WTC11 (cell line): ENCODE data around the gene FRMD5. TPM values are rescaled to one million over a fixed set of nuclear protein-coding genes. Genes with fewer than 3 reads are reported as not detected.

Source experiments
- ATAC-seq: fragments of 200-7000 bp; cut with Tn5 transposase; 2 replicates; pipeline ENCODE4 v1.10.0; 2021; ENCODE audit warnings: mild to moderate bottlenecking, moderate library complexity
- CTCF ChIA-PET: fragments of 300-600 bp; sonication (Branson Sonifier 250); formaldehyde crosslinking; loops from one replicate; lab custom pipeline; 2021; ENCODE audit warnings: antibody characterized with exemption; lab: Charles Lee
- POLR2A ChIA-PET: fragments of 350-600 bp; sonication (Branson Sonifier 250); formaldehyde crosslinking; loops from one replicate; lab custom pipeline; 2021; ENCODE audit warnings: antibody characterized with exemption; lab: Charles Lee
- DNase-seq: peaks from one replicate; pipeline ENCODE4 v3.0.0; 2021; ENCODE audit warnings: low spot score
- H3K27ac Mint-ChIP-seq: 2 replicates; pipeline ENCODE4 v1.8.0; 2021; ENCODE audit warnings: mixed read lengths
- H3K27me3 Mint-ChIP-seq: 2 replicates; pipeline ENCODE4 v1.8.0; 2021; ENCODE audit warnings: low read depth, mild to moderate bottlenecking, moderate library complexity, mixed read lengths
- H3K36me3 Mint-ChIP-seq: 2 replicates; pipeline ENCODE4 v1.8.0; 2021; ENCODE audit warnings: mixed read lengths
- H3K4me1 Mint-ChIP-seq: 2 replicates; pipeline ENCODE4 v1.8.0; 2022; ENCODE audit warnings: mixed read lengths
- H3K4me3 Mint-ChIP-seq: 2 replicates; pipeline ENCODE4 v1.8.0; 2021; ENCODE audit warnings: mild to moderate bottlenecking, moderate library complexity, mixed read lengths
- H3K9me3 Mint-ChIP-seq: 2 replicates; pipeline ENCODE4 v1.8.0; 2021; ENCODE audit warnings: mixed read lengths
- CBFB ChIP-seq: sonication (generic); formaldehyde crosslinking; IDR thresholded peaks from 2 replicates; pipeline ENCODE4 v1.8.1; 2022; ENCODE audit warnings: mild to moderate bottlenecking, low read depth, missing genetic modification reagents
- ESRRA ChIP-seq: sonication (generic); formaldehyde crosslinking; IDR thresholded peaks from 2 replicates; pipeline ENCODE4 v1.8.1; 2022; ENCODE audit warnings: mild to moderate bottlenecking, missing genetic modification reagents, borderline replicate concordance
- GABPB1 ChIP-seq: sonication (generic); formaldehyde crosslinking; IDR thresholded peaks from 2 replicates; pipeline ENCODE4 v1.8.1; 2023; ENCODE audit warnings: mild to moderate bottlenecking, missing genetic modification reagents
- IRF2 ChIP-seq: sonication (generic); formaldehyde crosslinking; IDR thresholded peaks from 2 replicates; pipeline ENCODE4 v1.8.0; 2022; ENCODE audit warnings: low read depth, missing genetic modification reagents, borderline replicate concordance
- MXD4 ChIP-seq: fragments of 250-450 bp; sonication (Bioruptor Pico); IDR thresholded peaks from 2 replicates; pipeline ENCODE4 v1.8.0; 2021; ENCODE audit warnings: mild to moderate bottlenecking, moderate library complexity, borderline replicate concordance
- MYBL2 ChIP-seq: sonication (generic); formaldehyde crosslinking; IDR thresholded peaks from 2 replicates; pipeline ENCODE4 v1.8.1; 2023; ENCODE audit warnings: mild to moderate bottlenecking, moderate library complexity, missing genetic modification reagents
- NFATC4 ChIP-seq: fragments of 250-450 bp; sonication (Bioruptor Pico); IDR thresholded peaks from 2 replicates; pipeline ENCODE4 v1.9.0; 2021; ENCODE audit warnings: mild to moderate bottlenecking
- NFYB ChIP-seq: sonication (generic); formaldehyde crosslinking; conservative IDR thresholded peaks from 2 replicates; pipeline ENCODE4 v1.8.0; 2022; ENCODE audit warnings: low read depth, missing genetic modification reagents
- NR1H2 ChIP-seq: sonication (generic); formaldehyde crosslinking; IDR thresholded peaks from 2 replicates; pipeline ENCODE4 v1.9.0; 2021; ENCODE audit warnings: mild to moderate bottlenecking, moderate library complexity, missing genetic modification reagents
- OVOL2 ChIP-seq: fragments of 250-450 bp; sonication (Bioruptor Pico); IDR thresholded peaks from 2 replicates; pipeline ENCODE4 v1.9.0; 2021; ENCODE audit warnings: mild to moderate bottlenecking, borderline replicate concordance
- SP1 ChIP-seq: sonication (generic); formaldehyde crosslinking; conservative IDR thresholded peaks from 2 replicates; pipeline ENCODE4 v1.8.1; 2022; ENCODE audit warnings: missing genetic modification reagents
- TEAD4 ChIP-seq: sonication (generic); formaldehyde crosslinking; IDR thresholded peaks from 2 replicates; pipeline ENCODE4 v1.8.0; 2022; ENCODE audit warnings: mild to moderate bottlenecking, missing genetic modification reagents
- ZNF219 ChIP-seq: sonication (generic); formaldehyde crosslinking; IDR thresholded peaks from 2 replicates; pipeline ENCODE4 v1.8.0; 2023; ENCODE audit warnings: missing genetic modification reagents, mild to moderate bottlenecking, borderline replicate concordance
- ZNF396 ChIP-seq: fragments of 250-450 bp; sonication (Bioruptor Pico); IDR thresholded peaks from 2 replicates; pipeline ENCODE4 v1.8.0; 2021; ENCODE audit warnings: mild to moderate bottlenecking, moderate library complexity, borderline replicate concordance
- total RNA-seq: library from RNA; stranded (reverse); gene quantifications from 3 replicates; pipeline ENCODE4 v1.2.3, GENCODE V29; 2021
- TF ChIP-seq, protein P1 (sequence below): sonication (generic); formaldehyde crosslinking; IDR thresholded peaks from 2 replicates; pipeline ENCODE4 v1.8.1; 2023; ENCODE audit warnings: mild to moderate bottlenecking, moderate library complexity, missing genetic modification reagents
- TF ChIP-seq, protein P2 (sequence below): fragments of 200-600 bp; IDR thresholded peaks from 2 replicates; pipeline ENCODE4 v1.8.0; 2022; ENCODE audit warnings: antibody characterized with exemption
- TF ChIP-seq, protein P3 (sequence below): sonication (generic); formaldehyde crosslinking; IDR thresholded peaks from 2 replicates; pipeline ENCODE4 v1.8.1; 2023; ENCODE audit warnings: mild to moderate bottlenecking, missing genetic modification reagents
- TF ChIP-seq, protein P4 (sequence below): sonication (generic); formaldehyde crosslinking; IDR thresholded peaks from 2 replicates; pipeline ENCODE4 v1.8.0; 2022; ENCODE audit warnings: mild to moderate bottlenecking, missing genetic modification reagents
- TF ChIP-seq, protein P5 (sequence below): fragments of 250-450 bp; sonication (Bioruptor Pico); IDR thresholded peaks from 2 replicates; pipeline ENCODE4 v1.9.0; 2021; ENCODE audit warnings: moderate library complexity, mild to moderate bottlenecking, inconsistent platforms, borderline replicate concordance
- TF ChIP-seq, protein P6 (sequence below): sonication (generic); formaldehyde crosslinking; IDR thresholded peaks from 2 replicates; pipeline ENCODE4 v1.8.0; 2023; ENCODE audit warnings: missing genetic modification reagents, mild to moderate bottlenecking, borderline replicate concordance

FRMD5 gene
- total RNA-seq, 1 experiment from 2014 or later, result 14.1 TPM

DNA sequence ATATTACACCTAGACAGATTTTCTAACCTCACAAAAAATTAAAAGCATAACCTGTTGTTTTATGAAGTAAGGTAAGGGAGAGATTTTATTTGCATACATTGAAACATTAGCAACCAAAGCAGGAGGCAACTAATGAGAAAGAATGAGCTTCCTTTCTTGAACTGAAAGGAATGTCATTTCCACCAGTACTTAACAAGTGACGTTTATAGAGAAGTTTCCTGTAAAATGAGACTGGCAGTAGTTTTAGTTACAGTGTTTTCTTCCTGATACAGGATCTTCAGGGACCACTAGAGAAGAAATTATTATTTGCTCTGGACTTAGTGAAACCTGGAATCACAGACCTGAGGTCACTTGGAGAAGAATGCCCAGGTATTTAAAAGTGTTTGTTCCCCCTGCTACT, 27.4 kb upstream of the FRMD5 start:
- Mint-ChIP-seq H3K9me3 (peaks cover 3% of the 10 kb centered on the region; the same call in 1 of the 2 replicates), H3K27me3 (no peaks in the 10 kb centered on the region), H3K4me1 (peaks cover 15% of the 10 kb centered on the region), H3K27ac (0 out of 2 replicates have a peak overlapping the region, but pooled peaks have one; percentile 7)
- no peak for ATAC-seq
- TF ChIP-seq, protein P1, sequence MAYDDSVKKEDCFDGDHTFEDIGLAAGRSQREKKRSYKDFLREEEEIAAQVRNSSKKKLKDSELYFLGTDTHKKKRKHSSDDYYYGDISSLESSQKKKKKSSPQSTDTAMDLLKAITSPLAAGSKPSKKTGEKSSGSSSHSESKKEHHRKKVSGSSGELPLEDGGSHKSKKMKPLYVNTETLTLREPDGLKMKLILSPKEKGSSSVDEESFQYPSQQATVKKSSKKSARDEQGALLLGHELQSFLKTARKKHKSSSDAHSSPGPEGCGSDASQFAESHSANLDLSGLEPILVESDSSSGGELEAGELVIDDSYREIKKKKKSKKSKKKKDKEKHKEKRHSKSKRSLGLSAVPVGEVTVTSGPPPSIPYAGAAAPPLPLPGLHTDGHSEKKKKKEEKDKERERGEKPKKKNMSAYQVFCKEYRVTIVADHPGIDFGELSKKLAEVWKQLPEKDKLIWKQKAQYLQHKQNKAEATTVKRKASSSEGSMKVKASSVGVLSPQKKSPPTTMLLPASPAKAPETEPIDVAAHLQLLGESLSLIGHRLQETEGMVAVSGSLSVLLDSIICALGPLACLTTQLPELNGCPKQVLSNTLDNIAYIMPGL (CRISPR knock-in tag), result no peak
- TF ChIP-seq NFYB (CRISPR knock-in tag) (no peak), MXD4 (CRISPR knock-in tag) (no peak), CBFB (no peak), NR1H2 (CRISPR knock-in tag) (no peak), TEAD4 (CRISPR knock-in tag) (no peak)
- TF ChIP-seq, protein P2, sequence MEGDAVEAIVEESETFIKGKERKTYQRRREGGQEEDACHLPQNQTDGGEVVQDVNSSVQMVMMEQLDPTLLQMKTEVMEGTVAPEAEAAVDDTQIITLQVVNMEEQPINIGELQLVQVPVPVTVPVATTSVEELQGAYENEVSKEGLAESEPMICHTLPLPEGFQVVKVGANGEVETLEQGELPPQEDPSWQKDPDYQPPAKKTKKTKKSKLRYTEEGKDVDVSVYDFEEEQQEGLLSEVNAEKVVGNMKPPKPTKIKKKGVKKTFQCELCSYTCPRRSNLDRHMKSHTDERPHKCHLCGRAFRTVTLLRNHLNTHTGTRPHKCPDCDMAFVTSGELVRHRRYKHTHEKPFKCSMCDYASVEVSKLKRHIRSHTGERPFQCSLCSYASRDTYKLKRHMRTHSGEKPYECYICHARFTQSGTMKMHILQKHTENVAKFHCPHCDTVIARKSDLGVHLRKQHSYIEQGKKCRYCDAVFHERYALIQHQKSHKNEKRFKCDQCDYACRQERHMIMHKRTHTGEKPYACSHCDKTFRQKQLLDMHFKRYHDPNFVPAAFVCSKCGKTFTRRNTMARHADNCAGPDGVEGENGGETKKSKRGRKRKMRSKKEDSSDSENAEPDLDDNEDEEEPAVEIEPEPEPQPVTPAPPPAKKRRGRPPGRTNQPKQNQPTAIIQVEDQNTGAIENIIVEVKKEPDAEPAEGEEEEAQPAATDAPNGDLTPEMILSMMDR, result no peak
- TF ChIP-seq, all 79 proteins: peak for 0
- ChIA-PET POLR2A (interaction anchor here (0.6 to 0.7 kb wide), 2 partner anchors 49 to 265 kb away, joined by 3 to 4 read pairs; no protein-coding TSS in a partner anchor), CTCF (no interaction called here)
- DNase-seq, result no peak
- H3K36me3 Mint-ChIP-seq, result no peaks in the 10 kb centered on the region
- no peak overlapping the region for H3K4me3 Mint-ChIP-seq

DNA sequence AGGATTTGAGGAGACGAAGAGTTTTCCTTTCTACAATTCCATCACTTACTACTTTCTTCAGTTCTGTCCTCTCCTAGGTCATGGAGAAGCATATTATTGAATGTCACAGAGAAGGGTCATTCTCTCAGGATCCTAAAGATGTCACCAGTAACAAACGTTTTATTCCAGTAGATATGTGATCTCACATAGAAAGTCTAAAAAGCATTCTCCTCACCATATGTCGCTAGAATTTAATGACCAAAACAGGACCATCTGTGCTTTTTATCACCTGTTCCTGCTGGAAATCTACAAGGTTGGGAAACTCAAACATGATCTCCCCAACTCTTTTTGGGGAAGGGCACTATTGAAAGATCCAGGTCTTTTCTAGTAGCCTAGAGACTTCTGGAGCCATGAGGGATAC, 24.0 kb upstream of the FRMD5 start:
- H3K36me3 Mint-ChIP-seq, result no peaks in the 10 kb centered on the region
- H3K27me3 Mint-ChIP-seq, result no peaks in the 10 kb centered on the region
- CTCF ChIA-PET, result interaction anchor here (0.8 to 1.4 kb wide), 5 partner anchors 10 to 315 kb away, joined by 3 to 5 read pairs (median 3); no protein-coding TSS in a partner anchor
- H3K4me3 Mint-ChIP-seq, result no peak overlapping the region
- no peak for DNase-seq
- peaks cover 16% of the 10 kb centered on the region for H3K4me1 Mint-ChIP-seq
- ATAC-seq, result no peak
- H3K9me3 Mint-ChIP-seq, result no peaks in the 10 kb centered on the region
- POLR2A ChIA-PET, result no interaction called here
- no peak overlapping the region for H3K27ac Mint-ChIP-seq
- TF ChIP-seq ZNF396, result no peak
- TF ChIP-seq ZNF219, result no peak
- TF ChIP-seq GABPB1 (CRISPR knock-in tag), result no peak
- TF ChIP-seq OVOL2 (CRISPR knock-in tag), result no peak
- TF ChIP-seq MXD4 (CRISPR knock-in tag), result no peak
- TF ChIP-seq NFATC4 (CRISPR knock-in tag), result no peak
- TF ChIP-seq, protein P3, sequence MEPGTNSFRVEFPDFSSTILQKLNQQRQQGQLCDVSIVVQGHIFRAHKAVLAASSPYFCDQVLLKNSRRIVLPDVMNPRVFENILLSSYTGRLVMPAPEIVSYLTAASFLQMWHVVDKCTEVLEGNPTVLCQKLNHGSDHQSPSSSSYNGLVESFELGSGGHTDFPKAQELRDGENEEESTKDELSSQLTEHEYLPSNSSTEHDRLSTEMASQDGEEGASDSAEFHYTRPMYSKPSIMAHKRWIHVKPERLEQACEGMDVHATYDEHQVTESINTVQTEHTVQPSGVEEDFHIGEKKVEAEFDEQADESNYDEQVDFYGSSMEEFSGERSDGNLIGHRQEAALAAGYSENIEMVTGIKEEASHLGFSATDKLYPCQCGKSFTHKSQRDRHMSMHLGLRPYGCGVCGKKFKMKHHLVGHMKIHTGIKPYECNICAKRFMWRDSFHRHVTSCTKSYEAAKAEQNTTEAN, result no peak
- TF ChIP-seq, protein P4, sequence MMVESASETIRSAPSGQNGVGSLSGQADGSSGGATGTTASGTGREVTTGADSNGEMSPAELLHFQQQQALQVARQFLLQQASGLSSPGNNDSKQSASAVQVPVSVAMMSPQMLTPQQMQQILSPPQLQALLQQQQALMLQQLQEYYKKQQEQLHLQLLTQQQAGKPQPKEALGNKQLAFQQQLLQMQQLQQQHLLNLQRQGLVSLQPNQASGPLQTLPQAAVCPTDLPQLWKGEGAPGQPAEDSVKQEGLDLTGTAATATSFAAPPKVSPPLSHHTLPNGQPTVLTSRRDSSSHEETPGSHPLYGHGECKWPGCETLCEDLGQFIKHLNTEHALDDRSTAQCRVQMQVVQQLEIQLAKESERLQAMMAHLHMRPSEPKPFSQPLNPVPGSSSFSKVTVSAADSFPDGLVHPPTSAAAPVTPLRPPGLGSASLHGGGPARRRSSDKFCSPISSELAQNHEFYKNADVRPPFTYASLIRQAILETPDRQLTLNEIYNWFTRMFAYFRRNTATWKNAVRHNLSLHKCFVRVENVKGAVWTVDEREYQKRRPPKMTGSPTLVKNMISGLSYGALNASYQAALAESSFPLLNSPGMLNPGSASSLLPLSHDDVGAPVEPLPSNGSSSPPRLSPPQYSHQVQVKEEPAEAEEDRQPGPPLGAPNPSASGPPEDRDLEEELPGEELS (CRISPR knock-in tag), result no peak
- TF ChIP-seq MYBL2 (CRISPR knock-in tag), result no peak
- TF ChIP-seq, protein P5, sequence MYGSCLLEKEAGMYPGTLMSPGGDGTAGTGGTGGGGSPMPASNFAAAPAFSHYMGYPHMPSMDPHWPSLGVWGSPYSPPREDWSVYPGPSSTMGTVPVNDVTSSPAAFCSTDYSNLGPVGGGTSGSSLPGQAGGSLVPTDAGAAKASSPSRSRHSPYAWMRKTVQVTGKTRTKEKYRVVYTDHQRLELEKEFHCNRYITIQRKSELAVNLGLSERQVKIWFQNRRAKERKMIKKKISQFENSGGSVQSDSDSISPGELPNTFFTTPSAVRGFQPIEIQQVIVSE (CRISPR knock-in tag), result no peak
- TF ChIP-seq IRF2 (CRISPR knock-in tag), result no peak
- no peak for TF ChIP-seq CBFB
- TF ChIP-seq ESRRA, result no peak
- no peak for TF ChIP-seq SP1 (CRISPR knock-in tag)
- TF ChIP-seq, protein P6, sequence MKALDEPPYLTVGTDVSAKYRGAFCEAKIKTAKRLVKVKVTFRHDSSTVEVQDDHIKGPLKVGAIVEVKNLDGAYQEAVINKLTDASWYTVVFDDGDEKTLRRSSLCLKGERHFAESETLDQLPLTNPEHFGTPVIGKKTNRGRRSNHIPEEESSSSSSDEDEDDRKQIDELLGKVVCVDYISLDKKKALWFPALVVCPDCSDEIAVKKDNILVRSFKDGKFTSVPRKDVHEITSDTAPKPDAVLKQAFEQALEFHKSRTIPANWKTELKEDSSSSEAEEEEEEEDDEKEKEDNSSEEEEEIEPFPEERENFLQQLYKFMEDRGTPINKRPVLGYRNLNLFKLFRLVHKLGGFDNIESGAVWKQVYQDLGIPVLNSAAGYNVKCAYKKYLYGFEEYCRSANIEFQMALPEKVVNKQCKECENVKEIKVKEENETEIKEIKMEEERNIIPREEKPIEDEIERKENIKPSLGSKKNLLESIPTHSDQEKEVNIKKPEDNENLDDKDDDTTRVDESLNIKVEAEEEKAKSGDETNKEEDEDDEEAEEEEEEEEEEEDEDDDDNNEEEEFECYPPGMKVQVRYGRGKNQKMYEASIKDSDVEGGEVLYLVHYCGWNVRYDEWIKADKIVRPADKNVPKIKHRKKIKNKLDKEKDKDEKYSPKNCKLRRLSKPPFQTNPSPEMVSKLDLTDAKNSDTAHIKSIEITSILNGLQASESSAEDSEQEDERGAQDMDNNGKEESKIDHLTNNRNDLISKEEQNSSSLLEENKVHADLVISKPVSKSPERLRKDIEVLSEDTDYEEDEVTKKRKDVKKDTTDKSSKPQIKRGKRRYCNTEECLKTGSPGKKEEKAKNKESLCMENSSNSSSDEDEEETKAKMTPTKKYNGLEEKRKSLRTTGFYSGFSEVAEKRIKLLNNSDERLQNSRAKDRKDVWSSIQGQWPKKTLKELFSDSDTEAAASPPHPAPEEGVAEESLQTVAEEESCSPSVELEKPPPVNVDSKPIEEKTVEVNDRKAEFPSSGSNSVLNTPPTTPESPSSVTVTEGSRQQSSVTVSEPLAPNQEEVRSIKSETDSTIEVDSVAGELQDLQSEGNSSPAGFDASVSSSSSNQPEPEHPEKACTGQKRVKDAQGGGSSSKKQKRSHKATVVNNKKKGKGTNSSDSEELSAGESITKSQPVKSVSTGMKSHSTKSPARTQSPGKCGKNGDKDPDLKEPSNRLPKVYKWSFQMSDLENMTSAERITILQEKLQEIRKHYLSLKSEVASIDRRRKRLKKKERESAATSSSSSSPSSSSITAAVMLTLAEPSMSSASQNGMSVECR, result no peak
- TF ChIP-seq, protein P2, result no peak
